HEK293T (cell line): ENCODE results near the gene SOX13.

Experiments
- CTCF ChIA-PET: fragments of 350-600 bp; formaldehyde crosslinking; extraction: SDS; loops from one replicate; lab custom pipeline; 2021; ENCODE audit warnings: antibody characterized with exemption, inconsistent platforms; lab: Yijun Ruan, JAX
- POLR2A ChIA-PET: fragments of 350-600 bp; formaldehyde crosslinking; extraction: SDS; loops from one replicate; lab custom pipeline; 2020; ENCODE audit warnings: antibody characterized with exemption, inconsistent platforms; lab: Yijun Ruan, JAX
- DNase-seq: peaks from one replicate; pipeline ENCODE4 v3.0.0; 2012; ENCODE audit warnings: mixed read lengths; ENCODE audit errors: extremely low spot score
- ARNT ChIP-seq: fragments of 450-650 bp; IDR thresholded peaks from 2 replicates; pipeline ENCODE4 v1.6.1; 2017; ENCODE audit warnings: mild to moderate bottlenecking
- BHLHE40 ChIP-seq: fragments of 450-650 bp; IDR thresholded peaks from 2 replicates; pipeline ENCODE4 v1.6.1; 2016; ENCODE audit warnings: mild to moderate bottlenecking, moderate library complexity, borderline replicate concordance
- CTBP1 ChIP-seq: fragments of 450-650 bp; IDR thresholded peaks from 2 replicates; pipeline ENCODE4 v1.6.1; 2016; ENCODE audit warnings: borderline replicate concordance
- ELF4 ChIP-seq: fragments of 450-650 bp; IDR thresholded peaks from 2 replicates; pipeline ENCODE4 v1.6.1; 2017; ENCODE audit warnings: antibody characterized with exemption
- FOXA1 ChIP-seq: fragments of 450-650 bp; IDR thresholded peaks from 2 replicates; pipeline ENCODE4 v1.6.1; 2016; ENCODE audit warnings: mild to moderate bottlenecking
- FOXK2 ChIP-seq: fragments of 450-650 bp; IDR thresholded peaks from 2 replicates; pipeline ENCODE4 v1.6.1; 2016; ENCODE audit warnings: mild to moderate bottlenecking
- FOXM1 ChIP-seq: fragments of 450-650 bp; IDR thresholded peaks from 2 replicates; pipeline ENCODE4 v1.6.1; 2017; ENCODE audit warnings: mild to moderate bottlenecking, borderline replicate concordance
- HDGF ChIP-seq: fragments of 450-650 bp; IDR thresholded peaks from 2 replicates; pipeline ENCODE4 v1.6.1; 2017; ENCODE audit warnings: antibody characterized with exemption, borderline replicate concordance
- L3MBTL2 ChIP-seq: fragments of 450-650 bp; conservative IDR thresholded peaks from 2 replicates; pipeline ENCODE4 v1.6.1; 2016; ENCODE audit warnings: mild to moderate bottlenecking
- LEF1 ChIP-seq: fragments of 450-650 bp; IDR thresholded peaks from 2 replicates; pipeline ENCODE4 v1.6.1; 2017; ENCODE audit warnings: mild to moderate bottlenecking, borderline replicate concordance
- NFRKB ChIP-seq: fragments of 450-650 bp; IDR thresholded peaks from 2 replicates; pipeline ENCODE4 v1.6.1; 2016; ENCODE audit warnings: mild to moderate bottlenecking, moderate library complexity
- SP1 ChIP-seq: fragments of 450-650 bp; IDR thresholded peaks from 2 replicates; pipeline ENCODE4 v1.6.1; 2017
- SUZ12 ChIP-seq: fragments of 450-650 bp; IDR thresholded peaks from 2 replicates; pipeline ENCODE4 v1.6.1; 2016; ENCODE audit warnings: mild to moderate bottlenecking
- TARDBP ChIP-seq: fragments of 450-650 bp; IDR thresholded peaks from 2 replicates; pipeline ENCODE4 v1.6.1; 2016
- ZNF384 ChIP-seq: fragments of 450-650 bp; IDR thresholded peaks from 2 replicates; pipeline ENCODE4 v1.6.1; 2016
- TF ChIP-seq, protein P1 (sequence below): fragments of 450-650 bp; IDR thresholded peaks from 2 replicates; pipeline ENCODE4 v1.6.1; 2016

Gene SOX13

DNA sequence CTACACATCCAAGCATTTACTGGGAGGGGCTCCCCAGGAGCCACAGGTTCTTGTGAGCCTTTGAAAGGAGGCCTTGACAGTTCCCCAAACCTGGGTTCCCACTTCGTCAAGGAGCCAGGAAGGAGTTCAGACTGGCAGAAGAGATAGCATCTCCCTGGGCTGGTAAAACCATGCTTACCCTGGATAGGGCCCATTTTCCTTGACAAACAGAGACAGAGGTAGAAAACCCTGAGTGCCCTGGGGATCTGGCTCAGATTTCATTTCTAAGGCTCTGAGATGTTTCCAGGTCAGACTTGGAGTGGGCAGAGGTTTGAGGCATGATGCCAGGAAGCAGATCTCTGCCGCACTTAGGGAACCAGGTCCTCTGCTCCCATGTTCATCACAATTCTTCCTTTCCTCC is 76.2 kb downstream of the SOX13 start:
- ChIA-PET CTCF (no interaction called here), POLR2A (no interaction called here)
- no peak for DNase-seq
- TF ChIP-seq HDGF = no peak
- no peak for TF ChIP-seq TARDBP
- TF ChIP-seq BHLHE40 = no peak
- TF ChIP-seq FOXM1 = no peak
- TF ChIP-seq L3MBTL2 = no peak
- TF ChIP-seq SUZ12 = no peak
- TF ChIP-seq ZNF384 = no peak
- no peak for TF ChIP-seq SP1
- no peak for TF ChIP-seq CTBP1
- TF ChIP-seq FOXK2 = no peak
- TF ChIP-seq NFRKB = no peak

DNA sequence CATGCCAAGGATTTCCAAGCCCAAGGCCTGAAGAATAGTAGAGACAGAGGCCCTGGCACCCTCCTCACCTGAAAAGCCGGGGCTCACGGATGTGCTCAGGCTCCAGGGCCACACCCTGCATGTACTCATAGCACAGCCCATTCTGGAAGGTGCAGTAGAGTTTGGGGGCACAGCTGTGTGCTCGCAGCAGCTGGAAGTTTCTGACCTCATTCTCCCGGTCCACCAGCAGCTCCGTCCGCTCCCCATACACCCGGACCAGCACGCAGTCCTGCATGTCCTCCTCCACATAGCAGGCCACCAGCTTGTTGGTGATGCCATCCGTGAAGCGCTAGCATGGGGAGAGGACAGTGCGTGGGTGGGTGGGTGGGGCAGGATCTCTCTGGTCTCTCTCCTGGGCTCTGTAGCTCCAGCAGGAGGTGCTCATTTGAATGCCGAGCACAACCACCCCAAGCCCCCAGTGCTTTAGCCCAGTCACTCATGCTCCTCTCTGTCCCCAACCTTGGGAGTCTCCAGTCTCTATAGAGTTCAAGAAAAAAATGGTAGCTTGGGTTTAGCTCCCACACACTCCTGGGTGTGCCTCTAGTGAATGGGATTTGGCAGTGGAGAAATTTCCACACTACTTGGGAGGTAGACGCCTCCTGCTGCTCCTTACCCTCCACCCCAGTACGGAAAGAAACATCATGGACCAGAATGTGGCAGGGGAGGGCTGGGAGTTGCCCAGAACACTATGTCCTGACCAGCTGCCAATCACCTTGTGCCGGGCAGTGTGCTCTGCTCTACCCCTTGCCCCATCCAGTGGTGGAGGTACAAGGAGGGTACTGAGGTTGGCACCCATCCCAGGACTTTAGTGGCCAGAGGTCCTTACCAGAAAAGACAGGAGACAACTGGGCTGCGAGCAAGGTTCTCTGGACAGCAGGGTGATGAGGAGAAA is 77.0 kb downstream of the SOX13 start:
- DNase-seq = no peak
- CTCF ChIA-PET = interaction anchor here (1.7 kb wide), 2 partner anchors 21 to 249 kb away, joined by 4 to 5 read pairs; no protein-coding TSS in a partner anchor
- POLR2A ChIA-PET = interaction anchor here (0.8 kb wide), 1 partner anchor 284 kb away, joined by 3 read pairs; no protein-coding TSS in a partner anchor
- TF ChIP-seq L3MBTL2 (no peak), HDGF (no peak), ARNT (no peak)

DNA sequence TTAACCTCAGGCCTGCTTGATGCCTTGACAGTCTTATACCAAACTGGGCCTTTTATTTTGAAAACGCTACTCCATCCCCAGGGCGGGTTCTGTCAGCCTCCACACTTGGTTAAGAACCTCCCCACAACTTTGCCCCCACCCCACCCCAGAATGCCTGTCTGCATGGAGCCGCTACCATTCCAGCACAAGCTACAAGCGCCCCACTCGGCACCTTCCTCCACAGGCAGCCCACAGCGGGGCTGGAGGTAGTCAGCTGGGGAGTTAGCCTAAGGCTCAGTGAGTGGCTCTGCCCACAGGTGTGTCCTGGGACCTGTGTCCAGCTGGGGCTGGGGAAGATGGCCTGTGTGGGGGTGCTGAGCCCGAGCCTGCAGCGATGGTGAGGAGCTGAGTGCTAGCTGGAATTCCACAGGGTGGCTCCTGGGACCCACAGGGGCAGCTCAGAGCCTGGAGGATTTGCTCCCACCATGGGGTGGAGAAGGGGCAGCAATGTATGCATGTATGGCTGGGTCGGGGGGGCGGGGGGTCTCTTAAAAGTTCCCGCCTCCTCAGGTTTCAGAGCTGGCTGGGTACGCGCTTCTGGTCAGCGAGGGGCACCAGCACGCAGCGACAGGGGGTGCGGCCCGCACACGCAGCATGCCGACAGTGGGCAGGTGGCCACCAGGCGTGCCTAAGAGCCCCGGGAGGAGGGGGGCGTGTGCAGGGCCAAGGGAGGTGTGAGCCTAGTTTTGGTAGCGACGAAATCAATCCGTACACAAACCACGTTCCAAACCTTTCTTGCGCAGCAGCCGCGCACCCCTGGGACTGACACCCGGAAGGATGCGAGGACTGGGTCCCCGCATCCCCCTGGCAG is 78.0 kb downstream of the SOX13 start:
- peak; percentile 44 for DNase-seq
- POLR2A ChIA-PET = interaction anchor here (0.8 to 2.0 kb wide), 4 partner anchors 13 to 285 kb away, joined by 3 to 9 read pairs (median 4); partner anchors contain the start of gene PLEKHA6
- CTCF ChIA-PET = interaction anchor here (1.7 kb wide), 2 partner anchors 22 to 248 kb away, joined by 4 to 5 read pairs; no protein-coding TSS in a partner anchor
- TF ChIP-seq TARDBP (no peak), ARNT (no peak), HDGF (no peak), FOXM1 (no peak)
- TF ChIP-seq, protein P1, sequence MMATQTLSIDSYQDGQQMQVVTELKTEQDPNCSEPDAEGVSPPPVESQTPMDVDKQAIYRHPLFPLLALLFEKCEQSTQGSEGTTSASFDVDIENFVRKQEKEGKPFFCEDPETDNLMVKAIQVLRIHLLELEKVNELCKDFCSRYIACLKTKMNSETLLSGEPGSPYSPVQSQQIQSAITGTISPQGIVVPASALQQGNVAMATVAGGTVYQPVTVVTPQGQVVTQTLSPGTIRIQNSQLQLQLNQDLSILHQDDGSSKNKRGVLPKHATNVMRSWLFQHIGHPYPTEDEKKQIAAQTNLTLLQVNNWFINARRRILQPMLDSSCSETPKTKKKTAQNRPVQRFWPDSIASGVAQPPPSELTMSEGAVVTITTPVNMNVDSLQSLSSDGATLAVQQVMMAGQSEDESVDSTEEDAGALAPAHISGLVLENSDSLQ = no peak

DNA sequence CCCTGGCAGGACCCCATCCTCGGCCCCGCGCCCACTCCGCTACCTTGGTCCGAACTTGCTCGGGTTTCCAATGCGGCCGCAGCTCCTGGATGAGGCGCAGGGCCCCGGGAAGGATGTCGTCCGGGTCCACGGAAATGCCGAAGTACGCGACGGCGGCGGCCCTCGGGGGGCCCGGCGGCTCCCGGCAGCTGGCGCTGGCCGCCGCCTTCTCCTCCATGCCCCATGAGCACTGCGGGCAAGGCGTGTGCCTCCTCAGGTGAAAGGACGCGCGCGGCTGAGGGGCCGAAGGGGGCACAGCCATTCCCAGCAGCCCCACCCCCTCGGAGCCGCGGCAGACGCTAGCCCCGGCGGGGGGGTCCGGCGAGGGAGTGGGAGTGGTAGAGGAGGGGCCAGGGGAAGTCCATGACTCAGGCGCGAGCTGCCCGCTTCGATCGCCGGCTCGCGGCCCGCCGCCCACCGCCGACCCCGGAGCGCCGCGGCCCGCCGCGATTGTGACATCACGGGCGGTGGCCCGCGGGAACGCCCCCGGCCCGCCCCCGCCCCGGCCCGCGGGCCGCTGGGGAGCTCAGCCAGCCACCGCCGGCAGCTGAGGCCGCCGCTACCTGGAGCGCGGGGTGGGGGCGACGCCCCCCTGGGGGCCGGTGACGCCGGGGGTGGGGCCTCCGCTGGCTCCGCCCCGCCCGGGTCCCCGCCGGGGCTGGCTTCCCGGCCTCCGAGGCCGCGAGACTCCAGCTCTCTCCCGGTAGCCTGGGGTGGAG is 78.8 kb downstream of the SOX13 start, which contains the start of gene ETNK2:
TSS of gene ETNK2 (minus strand) at position 493 of the 758 bp plus-strand sequence. CDS start at position 301, 192 bp downstream.
- CTCF ChIA-PET = interaction anchor here (0.6 to 1.7 kb wide), 3 partner anchors 22 to 247 kb away, joined by 4 to 5 read pairs (median 4); no protein-coding TSS in a partner anchor
- peak; percentile 68 for TF ChIP-seq FOXM1
- no peak for TF ChIP-seq HDGF
- TF ChIP-seq BHLHE40 = no peak
- TF ChIP-seq NFRKB = no peak
- TF ChIP-seq TARDBP = no peak
- no peak for TF ChIP-seq LEF1
- TF ChIP-seq, protein P1 = no peak
- TF ChIP-seq L3MBTL2 = peak; percentile 36
- TF ChIP-seq FOXK2 = no peak
- TF ChIP-seq ELF4 = no peak
- no peak for TF ChIP-seq FOXA1
- no peak for TF ChIP-seq SP1
- no peak for TF ChIP-seq ZNF384
- TF ChIP-seq ARNT = 0 out of 2 replicates have a peak, but pooled peaks have one; percentile 31
- TF ChIP-seq CTBP1 = no peak
- TF ChIP-seq SUZ12 = no peak
- POLR2A ChIA-PET = interaction anchor here (0.7 to 2.0 kb wide), 6 partner anchors 12 to 209 kb away, joined by 3 to 9 read pairs (median 5); partner anchors contain the start of gene PLEKHA6
- peak; percentile 92 for DNase-seq

DNA sequence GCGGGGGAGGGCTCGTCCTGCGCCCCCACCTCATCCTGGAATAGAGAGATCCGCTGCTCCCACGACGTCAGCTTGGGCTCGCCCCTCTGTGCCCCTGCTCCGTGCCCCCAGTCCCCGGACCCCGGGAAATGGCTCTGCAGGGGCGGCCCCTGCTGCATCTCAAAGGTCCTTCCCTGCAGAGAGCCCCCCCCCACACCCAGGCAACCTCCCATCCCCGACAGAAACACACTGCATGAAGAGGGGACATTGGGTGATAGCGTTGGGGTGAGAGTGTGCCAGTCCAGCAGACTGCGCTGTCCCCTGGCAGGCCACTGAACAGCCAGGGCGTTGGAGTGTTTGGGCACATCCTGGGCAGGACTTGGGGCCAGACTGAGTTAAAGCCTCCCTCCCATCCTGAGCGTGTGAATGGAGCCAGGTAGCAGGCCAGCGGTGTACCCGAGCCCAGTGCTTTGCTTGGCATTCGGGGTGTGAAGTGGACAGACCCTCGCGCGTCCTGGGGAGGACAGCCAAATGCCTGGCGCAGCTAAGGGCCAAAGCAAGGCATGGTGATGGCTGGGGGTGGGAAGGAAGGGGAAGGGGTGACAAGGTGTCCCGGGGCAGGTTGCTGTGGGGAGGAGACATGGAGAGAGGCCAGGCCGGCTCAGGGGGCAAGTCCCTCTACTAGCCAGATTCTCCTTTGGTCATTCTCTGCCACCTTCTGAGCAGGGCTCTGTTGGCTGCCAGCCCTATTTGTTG is 79.6 kb downstream of the SOX13 start:
- no peak for TF ChIP-seq HDGF
- no peak for TF ChIP-seq TARDBP
- no peak for TF ChIP-seq BHLHE40
- no peak for TF ChIP-seq NFRKB
- TF ChIP-seq LEF1 = no peak
- TF ChIP-seq, protein P1 = no peak
- TF ChIP-seq CTBP1 = no peak
- no peak for TF ChIP-seq L3MBTL2
- TF ChIP-seq ELF4 = no peak
- TF ChIP-seq ZNF384 = no peak
- TF ChIP-seq ARNT = no peak
- TF ChIP-seq SUZ12 = no peak
- ChIA-PET CTCF (interaction anchor here (0.6 kb wide), 1 partner anchor 22 kb away, joined by 4 read pairs; no protein-coding TSS in a partner anchor), POLR2A (interaction anchor here (0.7 to 2.0 kb wide), 6 partner anchors 11 to 208 kb away, joined by 3 to 9 read pairs (median 5); partner anchors contain the start of gene PLEKHA6)
- no peak for DNase-seq
